ENCODE results near the gene PPEF2.
A peak's percentile ranks its signal among the peaks of the same experiment; 100 is the strongest.

The PPEF2 gene

GRCh38 chr4:75895744-75896314 is 6.4 kb downstream of the PPEF2 start:
- DNase-seq (ENCODE audit: low spot score): peak; percentile 29

GRCh38 chr4:75892508-75892907 is 9.7 kb downstream of the PPEF2 start:
- DNase-seq (ENCODE audit: low spot score): no peak

- no peak for DNase-seq (ENCODE audit: low spot score)
Observed at GRCh38 chr4:75891611-75892010, 10.6 kb downstream of the PPEF2 start.

- DNase-seq (ENCODE audit: low spot score): no peak
Observed at GRCh38 chr4:75889537-75890199, 12.6 kb downstream of the PPEF2 start.

GRCh38 chr4:75886104-75886503 is 16.1 kb downstream of the PPEF2 start:
- no peak for DNase-seq (ENCODE audit: low spot score)

- no peak for DNase-seq (ENCODE audit: low spot score)
Observed at GRCh38 chr4:75881476-75881875, 20.8 kb downstream of the PPEF2 start.

- DNase-seq (ENCODE audit: low spot score): no peak
Observed at GRCh38 chr4:75880278-75880677, 22.0 kb downstream of the PPEF2 start.

- no peak for DNase-seq (ENCODE audit: low spot score)
Observed at GRCh38 chr4:75878246-75878756, 24.0 kb downstream of the PPEF2 start.

GRCh38 chr4:75876218-75876617 is 26.0 kb downstream of the PPEF2 start:
- DNase-seq (ENCODE audit: low spot score): no peak

GRCh38 chr4:75869100-75869499 is 33.2 kb downstream of the PPEF2 start:
- DNase-seq (ENCODE audit: low spot score): no peak

GRCh38 chr4:75867130-75867529 is 35.1 kb downstream of the PPEF2 start:
- no peak for DNase-seq (ENCODE audit: low spot score)

- DNase-seq (ENCODE audit: low spot score): no peak
Observed at GRCh38 chr4:75860606-75861005, 41.6 kb downstream of the PPEF2 start.

- DNase-seq (ENCODE audit: low spot score): no peak
Observed at GRCh38 chr4:75858721-75859120, 43.5 kb downstream of the PPEF2 start.

GRCh38 chr4:75849461-75849860 is 52.8 kb downstream of the PPEF2 start:
- peak; percentile 34 for DNase-seq (ENCODE audit: low spot score)

- DNase-seq (ENCODE audit: low spot score): no peak
Observed at GRCh38 chr4:75848891-75849290, 53.4 kb downstream of the PPEF2 start.

- DNase-seq (ENCODE audit: low spot score): peak; percentile 81
Observed at GRCh38 chr4:75848171-75848760, 54.0 kb downstream of the PPEF2 start.

GRCh38 chr4:75845992-75846391 is 56.3 kb downstream of the PPEF2 start:
- no peak for DNase-seq (ENCODE audit: low spot score)

GRCh38 chr4:75844151-75844662 is 58.0 kb downstream of the PPEF2 start:
- DNase-seq (ENCODE audit: low spot score): no peak

GRCh38 chr4:75843596-75843995 is 58.7 kb downstream of the PPEF2 start:
- DNase-seq (ENCODE audit: low spot score): no peak

- no peak for DNase-seq (ENCODE audit: low spot score)
Observed at GRCh38 chr4:75841641-75842520, 60.4 kb downstream of the PPEF2 start.

- DNase-seq (ENCODE audit: low spot score): no peak
Observed at GRCh38 chr4:75834772-75835154, 67.5 kb downstream of the PPEF2 start.

Measured in SK-N-DZ (cell line).